Osteoblast (primary cell): ENCODE results near the gene AUH. TPM values are rescaled to one million over a fixed set of nuclear protein-coding genes. Genes with fewer than 3 reads are reported as not detected.

Source experiments
- DNase-seq: peaks from one replicate; pipeline ENCODE4 v3.0.0; 2011; ENCODE audit warnings: low spot score, mixed read lengths; ENCODE audit not compliant: insufficient read length; ENCODE audit errors: missing footprints
- H2AFZ ChIP-seq: 2 replicates; pipeline ENCODE4 v1.6.0; 2011; ENCODE audit warnings: mild to moderate bottlenecking, low read length
- H3K27ac ChIP-seq: 2 replicates; pipeline ENCODE4 v1.5.1; 2011; ENCODE audit warnings: mild to moderate bottlenecking, low read depth, low read length, moderate library complexity
- H3K27me3 ChIP-seq: 2 replicates; pipeline ENCODE4 v1.6.0; 2012; ENCODE audit warnings: mild to moderate bottlenecking, control low read depth, inconsistent platforms, low read length, moderate library complexity; ENCODE audit not compliant: insufficient read depth
- H3K36me3 ChIP-seq: 2 replicates; pipeline ENCODE4 v1.5.1; 2011; ENCODE audit warnings: mild to moderate bottlenecking, low read length, control low read depth, moderate library complexity; ENCODE audit not compliant: insufficient read depth
- H3K4me1 ChIP-seq: 2 replicates; pipeline ENCODE4 v1.5.1; 2011; ENCODE audit warnings: mild to moderate bottlenecking, low read length, control low read depth, moderate library complexity; ENCODE audit not compliant: insufficient read depth
- H3K4me2 ChIP-seq: 2 replicates; pipeline ENCODE4 v1.6.0; 2011; ENCODE audit warnings: mild to moderate bottlenecking, low read length; ENCODE audit not compliant: insufficient read depth
- H3K4me3 ChIP-seq: fragments of 200-600 bp; sonication (generic); 3 replicates; pipeline ENCODE4 v1.5.1; 2012; ENCODE audit warnings: mild to moderate bottlenecking, low read length, inconsistent platforms; ENCODE audit not compliant: insufficient read depth
- H3K79me2 ChIP-seq: 2 replicates; pipeline ENCODE4 v1.6.0; 2012; ENCODE audit warnings: mild to moderate bottlenecking, low read length, control low read depth, inconsistent platforms; ENCODE audit not compliant: insufficient read depth
- H3K9me3 ChIP-seq: 2 replicates; pipeline ENCODE4 v1.5.1; 2011; ENCODE audit warnings: low read depth, low read length, control low read depth
- H4K20me1 ChIP-seq: 2 replicates; pipeline ENCODE4 v1.6.0; 2012; ENCODE audit warnings: mild to moderate bottlenecking, low read length, control low read depth; ENCODE audit not compliant: insufficient read depth
- total RNA-seq: library from RNA; depleted of rRNA; stranded (reverse); fragments of >200 nt; gene quantifications from 2 replicates; pipeline ENCODE4 v1.2.3, GENCODE V29; 2012
- TF ChIP-seq, protein P1 (sequence below): IDR thresholded peaks from 2 replicates; pipeline ENCODE4 v1.5.1; 2011; ENCODE audit warnings: mild to moderate bottlenecking, low read depth, low read length, moderate library complexity; ENCODE audit errors: extremely low read depth

AUH gene
- total RNA-seq, 1 donor = 17.0 TPM

DNA sequence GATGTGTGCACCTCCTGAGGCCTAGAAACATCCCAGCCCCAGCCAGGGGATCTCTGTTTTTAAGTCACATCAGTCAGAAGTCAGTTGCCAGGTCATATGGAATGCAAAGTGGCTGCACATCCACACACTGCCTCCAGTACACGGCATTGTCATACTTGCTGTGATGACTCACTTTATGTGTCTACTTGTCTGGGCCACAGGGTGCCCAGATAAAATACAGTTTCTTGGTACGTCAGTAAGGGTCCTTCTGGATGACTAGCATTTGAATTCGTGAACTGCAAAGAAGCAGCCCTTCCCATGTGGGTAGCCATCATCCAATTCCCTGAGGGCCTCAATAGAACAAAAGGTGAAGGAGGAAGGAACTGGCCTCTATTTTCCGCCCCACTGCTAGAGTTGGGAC, 27.7 kb downstream of the AUH start:
- Histone ChIP-seq H3K4me3 (no peak overlapping the region), H3K4me1 (peaks cover 5% of the 10 kb centered on the region), H2AFZ (no peak overlapping the region), H4K20me1 (no peaks in the 10 kb centered on the region), H3K27ac (no peak overlapping the region), H3K27me3 (no peaks in the 10 kb centered on the region), H3K36me3 (peaks cover 4% of the 10 kb centered on the region), H3K4me2 (no peak overlapping the region), H3K79me2 (no peaks in the 10 kb centered on the region), H3K9me3 (no peaks in the 10 kb centered on the region)
- TF ChIP-seq, protein P1, sequence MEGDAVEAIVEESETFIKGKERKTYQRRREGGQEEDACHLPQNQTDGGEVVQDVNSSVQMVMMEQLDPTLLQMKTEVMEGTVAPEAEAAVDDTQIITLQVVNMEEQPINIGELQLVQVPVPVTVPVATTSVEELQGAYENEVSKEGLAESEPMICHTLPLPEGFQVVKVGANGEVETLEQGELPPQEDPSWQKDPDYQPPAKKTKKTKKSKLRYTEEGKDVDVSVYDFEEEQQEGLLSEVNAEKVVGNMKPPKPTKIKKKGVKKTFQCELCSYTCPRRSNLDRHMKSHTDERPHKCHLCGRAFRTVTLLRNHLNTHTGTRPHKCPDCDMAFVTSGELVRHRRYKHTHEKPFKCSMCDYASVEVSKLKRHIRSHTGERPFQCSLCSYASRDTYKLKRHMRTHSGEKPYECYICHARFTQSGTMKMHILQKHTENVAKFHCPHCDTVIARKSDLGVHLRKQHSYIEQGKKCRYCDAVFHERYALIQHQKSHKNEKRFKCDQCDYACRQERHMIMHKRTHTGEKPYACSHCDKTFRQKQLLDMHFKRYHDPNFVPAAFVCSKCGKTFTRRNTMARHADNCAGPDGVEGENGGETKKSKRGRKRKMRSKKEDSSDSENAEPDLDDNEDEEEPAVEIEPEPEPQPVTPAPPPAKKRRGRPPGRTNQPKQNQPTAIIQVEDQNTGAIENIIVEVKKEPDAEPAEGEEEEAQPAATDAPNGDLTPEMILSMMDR = no peak
- DNase-seq = no peak

DNA sequence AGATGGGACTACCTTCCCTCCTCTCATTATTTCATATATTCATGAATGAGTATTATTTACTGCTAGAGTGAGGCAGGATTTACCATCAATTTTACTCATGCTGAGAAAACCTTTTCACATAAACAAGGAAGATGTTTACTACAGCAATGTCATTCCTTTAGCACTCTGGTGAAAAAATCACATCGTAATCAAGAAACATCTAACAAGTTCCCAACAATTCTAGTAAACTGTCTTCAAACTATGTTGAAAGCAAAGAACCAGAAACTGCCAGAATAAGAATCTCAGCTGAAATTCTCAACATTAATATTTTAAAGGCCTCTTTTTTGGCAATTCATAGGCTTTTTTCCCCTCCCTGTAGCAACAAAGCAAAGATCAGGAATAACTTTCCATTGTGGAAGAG, 28.2 kb downstream of the AUH start:
- H3K4me2 ChIP-seq = no peak overlapping the region
- peaks cover 8% of the 10 kb centered on the region for H3K4me1 ChIP-seq
- DNase-seq = no peak

DNA sequence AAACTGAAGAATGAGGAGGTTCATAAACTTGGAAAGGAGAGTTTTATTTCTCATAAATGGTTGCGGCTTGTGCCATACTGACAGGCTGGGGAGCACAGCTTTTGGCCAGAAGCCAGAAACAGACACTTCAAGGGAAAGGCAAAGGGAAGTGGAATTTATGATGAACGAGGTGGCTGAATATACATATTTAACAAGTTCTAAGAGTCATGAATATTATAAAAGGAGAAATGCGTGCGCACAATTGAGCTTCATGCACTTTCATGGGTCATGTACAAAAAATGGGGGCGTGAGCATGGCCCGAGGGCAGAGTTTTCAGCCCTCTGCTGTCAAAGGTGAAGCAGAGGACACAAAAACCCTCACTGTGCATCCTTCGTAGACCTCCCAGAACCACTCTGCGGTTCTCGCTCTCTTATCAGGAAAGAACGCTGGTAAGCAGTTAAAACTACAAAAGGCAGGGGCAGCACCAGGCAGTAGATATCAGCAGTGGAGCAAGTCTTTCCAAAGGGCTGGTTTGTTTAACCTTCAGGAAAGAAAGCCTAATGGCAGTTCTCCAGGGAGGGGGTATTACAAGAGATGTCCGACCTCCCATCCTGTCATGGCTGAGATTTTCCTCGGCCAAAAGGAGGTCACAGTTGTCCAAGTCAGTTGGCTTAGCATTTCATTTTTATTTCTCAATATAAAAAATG, 29.0 kb downstream of the AUH start:
- Histone ChIP-seq H3K79me2 (no peaks in the 10 kb centered on the region), H3K27ac (no peak overlapping the region), H3K36me3 (no peaks in the 10 kb centered on the region), H4K20me1 (no peaks in the 10 kb centered on the region), H3K4me2 (no peak overlapping the region), H3K4me1 (peaks cover 8% of the 10 kb centered on the region), H3K9me3 (no peaks in the 10 kb centered on the region), H3K4me3 (no peak overlapping the region), H2AFZ (no peak overlapping the region), H3K27me3 (no peaks in the 10 kb centered on the region)
- TF ChIP-seq, protein P1 = no peak
- no peak for DNase-seq

More for the DNA sequence above, 28.2 kb downstream of the AUH start:
- Histone ChIP-seq H3K9me3 (no peaks in the 10 kb centered on the region), H3K36me3 (no peaks in the 10 kb centered on the region), H4K20me1 (no peaks in the 10 kb centered on the region), H3K27me3 (no peaks in the 10 kb centered on the region), H3K79me2 (no peaks in the 10 kb centered on the region), H2AFZ (no peak overlapping the region), H3K27ac (no peak overlapping the region), H3K4me3 (no peak overlapping the region)
- TF ChIP-seq, protein P1 = no peak

DNA sequence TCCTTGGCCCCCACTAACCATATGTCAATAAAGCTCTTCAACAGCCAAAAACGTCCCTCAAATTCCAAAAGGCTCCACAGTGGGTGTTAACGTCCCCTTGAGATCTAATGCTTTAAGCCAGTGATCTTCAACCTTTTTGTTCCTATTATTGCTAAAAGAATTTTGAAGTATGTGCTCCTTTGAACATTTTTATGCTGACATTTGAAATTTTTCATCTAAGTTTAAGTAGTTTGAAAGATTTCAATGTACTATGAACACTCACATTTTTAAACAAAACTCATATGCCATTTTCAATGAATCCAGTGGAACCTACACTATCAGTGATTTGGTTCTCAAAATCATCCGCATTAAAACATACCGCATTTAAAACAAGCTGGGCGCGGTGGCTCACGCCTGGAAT, 29.9 kb downstream of the AUH start:
- H3K79me2 ChIP-seq = no peaks in the 10 kb centered on the region
- DNase-seq = no peak
- no peaks in the 10 kb centered on the region for H3K9me3 ChIP-seq
- H3K27me3 ChIP-seq = no peaks in the 10 kb centered on the region
- peaks cover 8% of the 10 kb centered on the region for H3K4me1 ChIP-seq
- H2AFZ ChIP-seq = no peak overlapping the region
- H3K27ac ChIP-seq = no peak overlapping the region
- TF ChIP-seq, protein P1 = no peak
- H3K36me3 ChIP-seq = peaks cover 3% of the 10 kb centered on the region
- no peak overlapping the region for H3K4me2 ChIP-seq
- H4K20me1 ChIP-seq = no peaks in the 10 kb centered on the region
- H3K4me3 ChIP-seq = no peak overlapping the region
